GM19193 (cell line): ENCODE results near the gene MUC5AC.

Experiments used
- POLR2A ChIP-seq: IDR thresholded peaks from 4 replicates; pipeline ENCODE4 v1.6.1; 2011; ENCODE audit not compliant: insufficient read depth, insufficient read length; ENCODE audit errors: extremely low read depth

MUC5AC gene

GRCh38 chr11:1151366-1152315 lies 6.1 kb upstream of the MUC5AC start:
- no peak for TF ChIP-seq POLR2A

GRCh38 chr11:1152316-1153104 lies 5.2 kb upstream of the MUC5AC start:
- no peak for TF ChIP-seq POLR2A

- TF ChIP-seq POLR2A: no peak
These were observed 4.4 kb upstream of the MUC5AC start for GRCh38 chr11:1153105-1153950.

- TF ChIP-seq POLR2A: no peak
These were observed 3.7 kb upstream of the MUC5AC start for GRCh38 chr11:1153951-1154493.

GRCh38 chr11:1155274-1155693 lies 2.5 kb upstream of the MUC5AC start:
- TF ChIP-seq POLR2A: no peak

- no peak for TF ChIP-seq POLR2A
These were observed 1.0 kb upstream of the MUC5AC start for GRCh38 chr11:1156506-1157340.

- no peak for TF ChIP-seq POLR2A
These were observed 460 bp upstream of the MUC5AC start for GRCh38 chr11:1157341-1157644.

- TF ChIP-seq POLR2A: no peak
These were observed 1.1 kb downstream of the MUC5AC start for GRCh38 chr11:1158681-1159487.

- no peak for TF ChIP-seq POLR2A
These were observed 2.7 kb downstream of the MUC5AC start for GRCh38 chr11:1160231-1161101.

GRCh38 chr11:1161410-1162137 lies 3.8 kb downstream of the MUC5AC start:
- no peak for TF ChIP-seq POLR2A

- TF ChIP-seq POLR2A: no peak
These were observed 4.4 kb downstream of the MUC5AC start for GRCh38 chr11:1162138-1162475.
